Uterus (tissue), 4 donors: Measurements from ENCODE around the gene SYNRG. TPM values are rescaled to one million over a fixed set of nuclear protein-coding genes. Genes with fewer than 3 reads are reported as not detected.

ENCODE experiments used
- DNase-seq, 2 donors: peaks; one replicate each; pipeline ENCODE4 v3.0.0-alpha.2; 2019 to 2020
- H3K27ac ChIP-seq, 2 donors: fragments of 200-600 bp; sonication (generic); 1 replicate in 1 of 2; 2 replicates in 1 of 2; pipeline ENCODE4 v1.5.1; 2016 to 2018
- H3K27me3 ChIP-seq, 2 donors: fragments of 200-600 bp; sonication (generic); one replicate each; pipeline ENCODE4 v1.5.1; 2018 to 2019; ENCODE audit warnings: control low read depth in 1 of 2
- H3K36me3 ChIP-seq, 2 donors: fragments of 200-600 bp; sonication (generic); one replicate each; pipeline ENCODE4 v1.5.1; 2019; ENCODE audit warnings: control low read depth in 1 of 2
- H3K4me1 ChIP-seq, 2 donors: fragments of 200-600 bp; sonication (generic); one replicate each; pipeline ENCODE4 v1.5.1; 2018 to 2019; ENCODE audit warnings: control low read depth in 1 of 2
- H3K4me3 ChIP-seq, 2 donors: fragments of 200-600 bp; sonication (generic); 1 replicate in 1 of 2; 2 replicates in 1 of 2; pipeline ENCODE4 v1.5.1; 2018 to 2019; ENCODE audit warnings: mild to moderate bottlenecking in 1 of 2
- H3K9me3 ChIP-seq, 2 donors: fragments of 200-600 bp; sonication (generic); one replicate each; pipeline ENCODE4 v1.5.1; 2019; ENCODE audit warnings: control low read depth in 1 of 2
- CTCF ChIP-seq, 4 experiments: fragments of 200-600 bp in 2 of 4; fragments of 450-650 bp in 2 of 4; sonication (generic) in 2 of 4; IDR thresholded peaks; one replicate each; pipeline ENCODE4 v1.5.1; 2016 to 2019; ENCODE audit warnings: antibody characterized with exemption in 4 of 4, mild to moderate bottlenecking in 2 of 4, moderate library complexity in 1 of 4
- POLR2A ChIP-seq, 2 donors: fragments of 450-650 bp; IDR thresholded peaks; one replicate each; pipeline ENCODE4 v1.6.1; 2016; ENCODE audit warnings: antibody characterized with exemption in 2 of 2, mild to moderate bottlenecking in 1 of 2, moderate library complexity in 1 of 2
- intact Hi-C: fragments of 100-400 bp; cut with DNase I; formaldehyde crosslinking; loops from one replicate; pipeline ENCODE4 v1.15.1; 2023; ENCODE audit warnings: low total_unique reads
- total RNA-seq, 4 donors: library from RNA; depleted of rRNA in 3 of 4; stranded (reverse); fragments of >200 nt in 3 of 4; gene quantifications; one replicate each; pipeline versions ENCODE4 v1.1.0 to v1.2.4, GENCODE V29; 2014 to 2023
- donor health status: DM: yes; HTN: yes; CAD: no.

The SYNRG gene
- total RNA-seq, 4 donors from 2014 or later, result 14.4 to 92.0 (median 41.6) TPM

- Histone ChIP-seq H3K9me3 (no peaks in the 10 kb centered on the region), H3K27ac (no peak overlapping the region), H3K4me1 (no peaks in the 10 kb centered on the region), H3K4me3 (no peak overlapping the region), H3K27me3 (no peaks in the 10 kb centered on the region), H3K36me3 (no peaks in the 10 kb centered on the region)
- TF ChIP-seq CTCF (IDR thresholded peaks at IDR 0.05), result no peak
- TF ChIP-seq POLR2A (IDR thresholded peaks at IDR 0.05), result no peak
- intact Hi-C loops, result no loop called here
- no peak for DNase-seq
Observed at GRCh38 chr17:37567137-37567536, 42.1 kb downstream of the SYNRG start.

- intact Hi-C loops, result no loop called here
- H3K36me3 ChIP-seq, result no peaks in the 10 kb centered on the region
Observed at GRCh38 chr17:37564252-37564651, 45.0 kb downstream of the SYNRG start.

GRCh38 chr17:37562016-37562745, 47.0 kb downstream of the SYNRG start:
- Histone ChIP-seq H3K27me3 (no peaks in the 10 kb centered on the region), H3K27ac (no peak overlapping the region), H3K36me3 (no peaks in the 10 kb centered on the region), H3K4me3 (no peak overlapping the region), H3K9me3 (no peaks in the 10 kb centered on the region), H3K4me1 (no peaks in the 10 kb centered on the region)
- DNase-seq, result no peak
- TF ChIP-seq POLR2A (IDR thresholded peaks at IDR 0.05), result no peak
- TF ChIP-seq CTCF (IDR thresholded peaks at IDR 0.05), result no peak
- intact Hi-C loops, result no loop called here

More at GRCh38 chr17:37564252-37564651, 45.0 kb downstream of the SYNRG start:
- no peak overlapping the region for H3K4me3 ChIP-seq
- H3K27ac ChIP-seq, result no peak overlapping the region
- H3K9me3 ChIP-seq, result no peaks in the 10 kb centered on the region
- no peak for DNase-seq
- H3K27me3 ChIP-seq, result no peaks in the 10 kb centered on the region
- no peaks in the 10 kb centered on the region for H3K4me1 ChIP-seq
- TF ChIP-seq POLR2A (IDR thresholded peaks at IDR 0.05) (no peak), CTCF (IDR thresholded peaks at IDR 0.05) (no peak)

- intact Hi-C loops, result no loop called here
- H3K4me3 ChIP-seq, result no peak overlapping the region
- no peak overlapping the region for H3K27ac ChIP-seq
- H3K4me1 ChIP-seq, result no peaks in the 10 kb centered on the region
- H3K27me3 ChIP-seq, result no peaks in the 10 kb centered on the region
- TF ChIP-seq POLR2A (IDR thresholded peaks at IDR 0.05), result no peak
- no peak for TF ChIP-seq CTCF (IDR thresholded peaks at IDR 0.05)
- no peaks in the 10 kb centered on the region for H3K9me3 ChIP-seq
- H3K36me3 ChIP-seq, result no peaks in the 10 kb centered on the region
- no peak for DNase-seq
Observed at GRCh38 chr17:37558299-37558698, 50.9 kb downstream of the SYNRG start.

- DNase-seq, result no peak
- intact Hi-C loops, result no loop called here
- Histone ChIP-seq H3K4me1 (no peaks in the 10 kb centered on the region), H3K9me3 (no peaks in the 10 kb centered on the region), H3K36me3 (no peaks in the 10 kb centered on the region), H3K27ac (no peak overlapping the region), H3K27me3 (no peaks in the 10 kb centered on the region), H3K4me3 (no peak overlapping the region)
- TF ChIP-seq CTCF (IDR thresholded peaks at IDR 0.05) (no peak), POLR2A (IDR thresholded peaks at IDR 0.05) (no peak)
Observed at GRCh38 chr17:37557482-37557881, 51.7 kb downstream of the SYNRG start.
